Measurements from ENCODE around the gene MOB2. TPM values are rescaled to one million over a fixed set of nuclear protein-coding genes. Genes with fewer than 3 reads are reported as not detected.
A peak's percentile ranks its signal among the peaks of the same experiment; 100 is the strongest.

The MOB2 gene
- polyA plus RNA-seq, 3 donors: 22.1 to 44.1 (median 22.5) TPM

DNA sequence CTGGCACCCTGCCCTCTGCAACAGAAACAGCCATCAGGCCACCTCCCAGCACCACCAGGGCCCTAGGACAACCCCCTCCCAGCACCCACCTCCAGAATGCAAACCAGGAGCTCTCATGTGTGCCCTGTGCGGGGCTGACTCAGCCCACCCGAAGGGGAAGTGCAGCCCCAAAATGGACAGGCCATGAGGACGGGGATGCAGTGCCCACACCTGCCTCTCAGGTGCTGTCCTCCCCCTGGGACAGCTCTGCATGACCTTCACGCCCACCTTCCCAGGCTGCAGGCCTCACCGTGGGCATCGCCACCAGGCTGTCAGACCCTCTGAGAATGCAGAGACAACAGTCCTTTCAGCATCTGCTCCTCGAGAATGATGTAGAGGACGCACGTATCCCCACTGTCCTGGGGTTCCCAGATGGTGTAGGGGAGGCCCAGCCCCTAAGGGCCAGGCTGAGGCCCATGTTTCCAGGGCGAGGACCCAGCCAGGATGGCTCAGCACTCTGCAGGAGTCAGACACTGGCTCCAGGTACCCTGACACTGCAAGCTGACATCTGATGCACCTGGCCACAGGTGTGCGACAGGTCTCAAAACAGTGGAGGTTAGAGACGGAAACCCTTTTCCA is 13.5 kb downstream of the MOB2 start:
- no peaks in the 10 kb centered on the region for H3K4me1 Mint-ChIP-seq
- Histone ChIP-seq H3K4me1 (ENCODE audit: control insufficient read depth in 1 of 2, insufficient read depth in 2 of 2, low read length in 2 of 2) (peaks cover 2% of the 10 kb centered on the region in 2 donors), H3K9ac (ENCODE audit: insufficient read depth, low read length, poor library complexity, severe bottlenecking) (no peak overlapping the region), H3K36me3 (replicated peaks in 1 of 2; ENCODE audit: control insufficient read depth in 1 of 2, insufficient read depth in 2 of 2, low read length in 2 of 2) (peaks cover 58 to 90% of the 10 kb centered on the region in 2 donors), H3K4me3 (replicated peaks in 1 of 3; ENCODE audit: low read depth in 2 of 3, low read length in 3 of 3) (no peak overlapping the region), H3K27ac (ENCODE audit: low read depth in 1 of 2, low read length in 2 of 2) (no peak overlapping the region), H4K20me1 (ENCODE audit: insufficient read depth, low read length) (peaks cover 12% of the 10 kb centered on the region), H3K79me2 (ENCODE audit: insufficient read depth, low read length) (no peaks in the 10 kb centered on the region), H3K4me2 (replicated peaks; ENCODE audit: extremely low read depth, low read length, poor library complexity, severe bottlenecking) (no peak overlapping the region), H3K27me3 (ENCODE audit: control insufficient read depth in 2 of 2, insufficient read depth in 2 of 2, low read length in 2 of 2) (no peaks in the 10 kb centered on the region), H3K9me3 (replicated peaks in 1 of 2; ENCODE audit: control insufficient read depth in 1 of 2, insufficient read depth in 1 of 2, low read length in 2 of 2) (no peaks in the 10 kb centered on the region), H2AFZ (ENCODE audit: insufficient read depth, low read depth, low read length, poor library complexity, severe bottlenecking) (no peak overlapping the region)
- H3K9me3 Mint-ChIP-seq: peaks cover 0 to 2% (median 0%) of the 10 kb centered on the region in 7 donors
- WGBS (ENCODE audit: insufficient coverage): 99% methylated on average over 11 of the region's 12 CpGs
- H3K27me3 Mint-ChIP-seq (ENCODE audit: low read depth in 3 of 3): no peaks in the 10 kb centered on the region
- H3K27ac Mint-ChIP-seq: peak overlapping the region in 1 of 7 donors; percentile 58
- H3K4me3 Mint-ChIP-seq: no peak overlapping the region
- intact Hi-C loops (cut with micrococcal nuclease): no loop called here
- DNase-seq: no peak
- H3K36me3 Mint-ChIP-seq: peaks cover 63 to 79% of the 10 kb centered on the region in 2 donors
- TF ChIP-seq, protein P1, sequence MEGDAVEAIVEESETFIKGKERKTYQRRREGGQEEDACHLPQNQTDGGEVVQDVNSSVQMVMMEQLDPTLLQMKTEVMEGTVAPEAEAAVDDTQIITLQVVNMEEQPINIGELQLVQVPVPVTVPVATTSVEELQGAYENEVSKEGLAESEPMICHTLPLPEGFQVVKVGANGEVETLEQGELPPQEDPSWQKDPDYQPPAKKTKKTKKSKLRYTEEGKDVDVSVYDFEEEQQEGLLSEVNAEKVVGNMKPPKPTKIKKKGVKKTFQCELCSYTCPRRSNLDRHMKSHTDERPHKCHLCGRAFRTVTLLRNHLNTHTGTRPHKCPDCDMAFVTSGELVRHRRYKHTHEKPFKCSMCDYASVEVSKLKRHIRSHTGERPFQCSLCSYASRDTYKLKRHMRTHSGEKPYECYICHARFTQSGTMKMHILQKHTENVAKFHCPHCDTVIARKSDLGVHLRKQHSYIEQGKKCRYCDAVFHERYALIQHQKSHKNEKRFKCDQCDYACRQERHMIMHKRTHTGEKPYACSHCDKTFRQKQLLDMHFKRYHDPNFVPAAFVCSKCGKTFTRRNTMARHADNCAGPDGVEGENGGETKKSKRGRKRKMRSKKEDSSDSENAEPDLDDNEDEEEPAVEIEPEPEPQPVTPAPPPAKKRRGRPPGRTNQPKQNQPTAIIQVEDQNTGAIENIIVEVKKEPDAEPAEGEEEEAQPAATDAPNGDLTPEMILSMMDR (IDR thresholded peaks at IDR 0.05): no peak

DNA sequence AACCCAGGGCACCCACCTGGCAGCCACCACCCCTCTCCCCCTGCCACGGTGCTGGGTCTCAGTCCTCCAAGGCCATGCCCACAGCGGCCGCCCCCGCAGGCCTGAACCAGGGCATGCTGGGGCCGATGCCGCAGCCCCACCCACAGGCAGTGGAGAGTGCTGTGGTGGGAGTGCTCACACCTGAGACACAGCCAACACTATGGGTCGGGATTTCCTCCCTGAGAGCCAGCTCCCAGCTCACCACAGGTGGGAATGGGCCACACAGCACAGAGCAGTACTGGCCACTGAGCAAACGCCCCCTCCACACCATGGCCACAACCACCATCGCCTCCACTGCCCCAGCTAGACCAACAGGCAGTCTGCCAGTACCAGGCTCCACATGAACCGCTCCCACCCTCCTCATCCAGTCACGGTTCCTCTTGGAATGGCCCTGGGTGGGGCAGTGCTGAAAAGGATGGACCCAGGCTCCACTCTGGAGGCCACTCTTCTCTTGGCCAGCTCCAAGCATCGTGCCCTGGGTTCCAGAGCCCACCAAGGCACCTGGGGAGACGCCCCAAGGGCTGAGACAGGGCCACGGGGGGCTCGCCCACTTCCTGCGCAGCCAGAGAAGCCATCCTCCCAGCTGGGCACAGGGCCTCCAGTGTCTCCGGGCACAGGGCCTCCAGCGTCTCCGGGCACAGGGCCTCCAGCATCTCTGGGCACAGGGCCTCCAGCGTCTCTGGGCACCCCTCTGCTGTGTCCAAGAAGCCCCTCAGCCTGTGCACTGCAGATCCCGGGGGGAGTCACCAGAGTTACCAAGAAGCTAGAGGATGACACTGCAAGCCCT is 14.2 kb downstream of the MOB2 start:
- Histone ChIP-seq H3K4me3 (replicated peaks in 1 of 3; ENCODE audit: low read depth in 2 of 3, low read length in 3 of 3) (no peak overlapping the region), H2AFZ (ENCODE audit: insufficient read depth, low read depth, low read length, poor library complexity, severe bottlenecking) (no peak overlapping the region), H3K79me2 (ENCODE audit: insufficient read depth, low read length) (no peaks in the 10 kb centered on the region), H3K9me3 (replicated peaks in 1 of 2; ENCODE audit: control insufficient read depth in 1 of 2, insufficient read depth in 1 of 2, low read length in 2 of 2) (no peaks in the 10 kb centered on the region), H3K27ac (ENCODE audit: low read depth in 1 of 2, low read length in 2 of 2) (no peak overlapping the region), H3K27me3 (ENCODE audit: control insufficient read depth in 2 of 2, insufficient read depth in 2 of 2, low read length in 2 of 2) (no peaks in the 10 kb centered on the region), H3K36me3 (replicated peaks in 1 of 2; ENCODE audit: control insufficient read depth in 1 of 2, insufficient read depth in 2 of 2, low read length in 2 of 2) (peaks cover 53 to 83% of the 10 kb centered on the region in 2 donors), H3K9ac (ENCODE audit: insufficient read depth, low read length, poor library complexity, severe bottlenecking) (no peak overlapping the region), H3K4me1 (ENCODE audit: control insufficient read depth in 1 of 2, insufficient read depth in 2 of 2, low read length in 2 of 2) (no peaks in the 10 kb centered on the region), H4K20me1 (ENCODE audit: insufficient read depth, low read length) (peaks cover 6% of the 10 kb centered on the region), H3K4me2 (replicated peaks; ENCODE audit: extremely low read depth, low read length, poor library complexity, severe bottlenecking) (no peak overlapping the region)
- H3K4me1 Mint-ChIP-seq: no peaks in the 10 kb centered on the region
- H3K36me3 Mint-ChIP-seq: peaks cover 57 to 74% of the 10 kb centered on the region in 2 donors
- intact Hi-C loops (cut with micrococcal nuclease): no loop called here
- DNase-seq: no peak
- 90% methylated on average over 12 of the region's 21 CpGs for WGBS (ENCODE audit: insufficient coverage)
- TF ChIP-seq, protein P1 (IDR thresholded peaks at IDR 0.05): no peak
- H3K9me3 Mint-ChIP-seq: peaks cover 0 to 2% (median 0%) of the 10 kb centered on the region in 7 donors
- no peaks in the 10 kb centered on the region for H3K27me3 Mint-ChIP-seq (ENCODE audit: low read depth in 3 of 3)
- no peak overlapping the region for H3K4me3 Mint-ChIP-seq
- no peak overlapping the region for H3K27ac Mint-ChIP-seq

All from CD14-positive monocyte (primary cell).